NCI-H226 (cell line): Measurements from ENCODE around the gene ABHD16B.

Experiments
- DNase-seq: peaks from one replicate; pipeline ENCODE4 v3.0.0-alpha.2; 2015

Gene ABHD16B

DNA sequence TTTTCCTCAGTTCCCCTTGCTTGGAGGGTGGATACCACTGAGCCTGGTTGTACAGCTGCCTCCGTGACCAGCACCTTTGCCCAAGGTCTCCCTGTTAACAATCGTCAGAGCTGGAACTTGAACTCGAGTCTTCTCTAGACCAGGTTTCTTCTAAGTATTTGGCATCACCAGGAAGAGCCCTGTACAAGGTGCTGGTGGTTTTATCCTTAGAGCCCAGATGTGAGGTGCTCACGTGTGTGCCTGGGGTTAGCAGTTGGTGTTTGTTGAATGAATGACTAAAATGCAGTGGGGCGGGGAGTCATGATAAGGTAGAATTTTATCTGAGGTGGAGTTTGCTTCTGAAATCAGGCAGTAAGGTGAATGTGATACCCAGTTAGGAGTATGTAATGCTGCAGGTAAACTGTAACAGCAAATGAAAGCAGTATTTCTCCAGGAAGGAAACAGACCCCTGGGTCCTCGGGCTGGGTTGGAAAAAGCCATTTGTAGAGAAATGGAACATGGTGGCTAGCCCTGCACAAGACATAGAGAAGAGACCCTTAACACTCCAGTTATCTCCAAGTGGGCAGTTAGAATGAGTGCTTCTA, 36.8 kb downstream of the ABHD16B start:
- DNase-seq: no peak

DNA sequence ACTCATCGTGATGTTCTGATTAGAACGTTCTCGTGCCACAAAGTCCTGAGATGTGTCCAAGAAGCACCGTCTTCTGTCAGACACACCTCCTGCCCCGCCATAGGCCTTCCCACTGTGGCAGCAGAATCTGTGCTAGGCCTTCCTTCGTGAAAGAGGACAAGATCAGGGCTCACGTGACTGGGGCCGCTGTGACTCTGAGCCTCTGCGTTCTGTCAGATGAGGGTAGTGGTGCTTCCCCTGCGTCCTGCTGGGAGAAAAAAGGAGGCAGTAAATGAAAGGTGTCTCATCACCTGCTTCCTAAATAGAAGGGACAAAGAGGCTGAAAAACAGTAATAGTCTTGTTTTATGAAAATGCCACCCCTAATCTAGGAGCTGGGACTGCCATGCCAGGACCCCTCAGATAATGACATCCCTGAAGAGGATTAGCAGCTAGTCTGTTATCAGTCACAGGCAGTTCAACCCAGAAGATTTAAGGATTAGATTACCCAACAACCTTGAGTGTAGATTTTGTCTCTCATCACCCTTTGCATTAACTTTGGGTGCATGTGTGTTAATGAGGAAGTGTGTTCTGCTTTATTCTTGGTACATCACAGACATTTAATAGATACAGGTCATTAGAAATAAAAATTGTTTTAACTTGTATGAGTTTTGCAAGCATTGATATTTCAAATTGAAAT, 37.7 kb downstream of the ABHD16B start:
- DNase-seq: no peak

DNA sequence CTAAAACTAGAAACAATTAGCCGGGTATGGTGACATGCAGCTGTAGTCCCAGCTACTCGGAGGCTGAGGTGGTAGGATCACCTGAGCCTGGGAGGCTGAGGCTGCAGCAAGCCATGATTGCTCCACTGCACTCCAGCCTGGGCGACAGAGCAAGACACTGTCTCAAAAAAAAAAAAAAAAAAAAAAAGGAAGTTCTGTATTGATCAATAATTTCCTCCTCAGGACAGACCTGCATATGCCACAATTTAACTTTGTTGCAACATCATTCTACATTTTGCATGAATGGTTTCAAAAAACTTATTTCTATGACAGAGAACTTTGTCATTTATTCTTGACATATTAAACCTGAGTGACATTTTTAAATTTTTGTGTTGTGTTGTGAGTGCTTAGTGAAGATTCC, 39.1 kb downstream of the ABHD16B start:
- no peak for DNase-seq

DNA sequence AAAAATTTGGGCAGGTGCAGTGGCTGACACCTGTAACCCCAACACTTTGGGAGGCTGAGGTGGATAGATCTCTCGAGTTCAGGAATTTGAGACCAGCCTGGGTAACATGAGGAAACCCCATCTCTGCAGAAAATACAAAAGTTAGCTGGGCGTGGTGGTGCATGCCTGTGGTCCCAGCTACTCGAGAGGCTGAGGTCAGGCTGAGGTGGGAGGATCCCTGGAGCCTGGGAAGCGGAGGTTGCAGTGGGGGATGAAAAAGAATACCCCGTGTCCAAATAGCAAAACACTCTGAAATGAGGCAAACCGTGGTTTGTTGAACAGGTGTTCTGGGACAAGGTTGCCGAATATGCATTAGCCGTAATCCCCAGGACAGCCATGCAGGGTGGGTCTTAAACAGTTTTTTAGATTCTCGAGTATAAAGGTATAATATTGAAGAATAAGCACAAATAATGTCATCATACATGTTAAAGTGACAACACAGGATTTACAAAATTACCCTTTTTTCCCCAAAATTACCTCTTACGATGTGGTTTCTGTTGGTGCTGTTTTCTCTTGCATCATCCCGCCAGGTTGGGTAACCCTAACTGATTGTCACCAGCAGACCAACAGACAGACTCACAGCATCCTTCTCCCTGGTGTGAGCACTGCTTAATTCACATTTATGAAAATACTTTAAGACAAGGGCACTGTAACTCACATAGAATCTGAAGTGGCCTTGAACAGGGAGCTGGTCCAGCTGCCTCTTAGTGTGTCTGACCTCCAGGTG, 42.7 kb downstream of the ABHD16B start:
- no peak for DNase-seq

DNA sequence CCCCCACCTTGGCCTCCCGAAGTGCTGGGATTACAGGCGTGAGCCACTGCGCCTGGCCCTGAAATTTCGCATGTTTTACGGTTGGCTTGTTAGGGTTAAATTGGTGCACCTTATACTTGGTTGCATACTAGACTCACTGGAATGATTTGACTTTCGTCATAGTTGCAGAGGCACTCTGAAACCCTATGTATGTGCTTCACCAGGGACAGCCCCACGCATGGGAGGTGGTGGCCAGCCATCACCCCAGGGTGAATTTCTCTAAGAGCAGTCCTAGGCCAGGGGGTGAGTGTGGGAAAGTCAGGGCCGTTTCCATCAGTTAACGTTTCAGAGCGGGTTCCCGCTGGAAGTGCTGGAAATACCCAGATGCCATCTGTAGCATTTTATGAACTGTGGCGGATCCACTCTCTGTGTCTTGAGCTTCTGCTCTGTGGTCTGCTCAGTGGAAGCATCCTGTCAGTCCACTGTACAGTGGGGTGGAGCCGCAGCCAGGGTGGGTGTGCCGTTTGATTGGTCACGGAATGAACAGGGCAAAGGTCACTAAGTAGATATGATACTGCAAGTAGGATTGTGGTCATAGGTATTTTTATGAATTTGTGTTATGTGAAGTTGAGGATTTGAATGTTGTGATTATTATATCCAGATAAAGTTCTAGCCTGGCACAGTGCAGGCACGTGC, 46.8 kb downstream of the ABHD16B start:
- no peak for DNase-seq

DNA sequence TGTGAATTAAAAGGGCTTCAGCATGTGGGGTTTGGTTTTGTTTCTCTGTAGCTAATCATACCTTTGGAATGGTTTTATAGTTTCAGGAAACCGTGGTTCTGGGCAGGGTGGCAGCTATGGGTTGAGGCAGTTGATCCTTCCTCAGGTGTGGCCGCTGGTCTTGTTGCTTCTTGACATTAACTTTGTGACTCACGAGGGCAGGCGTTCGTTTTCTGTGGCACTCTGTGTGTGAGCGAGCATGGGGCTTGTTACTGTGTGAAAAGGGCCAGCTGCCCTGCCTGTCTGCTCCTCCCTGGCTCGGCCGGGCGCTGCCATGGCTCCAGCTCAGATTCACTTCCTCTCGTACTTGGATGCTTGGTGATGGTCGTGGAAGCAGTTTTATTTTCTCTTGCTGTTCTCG, 49.9 kb downstream of the ABHD16B start:
- DNase-seq: no peak
